Middle frontal gyrus (tissue), 1 donor: Measurements from ENCODE around the gene BRF1.
"Not testable (repeated sequence)": the region's sequence is repeated elsewhere in the genome, so short reads cannot be mapped to it uniquely, and the experiment has no call there.

Experiments used
- DNase-seq: peaks from one replicate; pipeline ENCODE4 v3.0.0-alpha.2; 2015; ENCODE audit warnings: low spot score; ENCODE audit errors: extremely low spot score

BRF1 gene

GRCh38 chr14:105292826-105293711 lies 7.7 kb downstream of the BRF1 start:
- DNase-seq, result no peak

- no peak for DNase-seq
Measured at GRCh38 chr14:105290621-105291346, 10.0 kb downstream of the BRF1 start.

- DNase-seq, result not testable (repeated sequence)
Measured at GRCh38 chr14:105288936-105289335, 11.9 kb downstream of the BRF1 start.

- no peak for DNase-seq
Measured at GRCh38 chr14:105287249-105288102, 13.3 kb downstream of the BRF1 start.

- DNase-seq, result no peak
Measured at GRCh38 chr14:105286759-105287144, 14.0 kb downstream of the BRF1 start.

- DNase-seq, result no peak
Measured at GRCh38 chr14:105285174-105285573, 15.6 kb downstream of the BRF1 start.

GRCh38 chr14:105283899-105284298 lies 16.9 kb downstream of the BRF1 start:
- no peak for DNase-seq

GRCh38 chr14:105283028-105283427 lies 17.8 kb downstream of the BRF1 start:
- DNase-seq, result no peak

GRCh38 chr14:105282098-105282725 lies 18.6 kb downstream of the BRF1 start:
- DNase-seq, result no peak

- DNase-seq, result no peak
Measured at GRCh38 chr14:105281371-105282097, 19.3 kb downstream of the BRF1 start.

GRCh38 chr14:105280525-105280924 lies 20.3 kb downstream of the BRF1 start:
- no peak for DNase-seq

- DNase-seq, result no peak
Measured at GRCh38 chr14:105279642-105280361, 21.0 kb downstream of the BRF1 start.

- DNase-seq, result not testable (repeated sequence)
Measured at GRCh38 chr14:105277448-105277847, 23.4 kb downstream of the BRF1 start.

- no peak for DNase-seq
Measured at GRCh38 chr14:105275267-105275946, 25.4 kb downstream of the BRF1 start.

- no peak for DNase-seq
Measured at GRCh38 chr14:105274637-105275036, 26.2 kb downstream of the BRF1 start.

- no peak for DNase-seq
Measured at GRCh38 chr14:105273062-105273461, 27.7 kb downstream of the BRF1 start.

- no peak for DNase-seq
Measured at GRCh38 chr14:105272623-105273022, 28.2 kb downstream of the BRF1 start.

GRCh38 chr14:105271224-105271890 lies 29.4 kb downstream of the BRF1 start:
- DNase-seq, result no peak

- DNase-seq, result no peak
Measured at GRCh38 chr14:105269405-105269804, 31.4 kb downstream of the BRF1 start.
